Liver (tissue), 9 donors: ENCODE measurements around the gene CTXND1. TPM values are rescaled to one million over a fixed set of nuclear protein-coding genes. Genes with fewer than 3 reads are reported as not detected.

Source experiments
- DNase-seq: peaks from one replicate; pipeline ENCODE4 v3.0.0-alpha.2; 2017; ENCODE audit warnings: low spot score
- H3K27ac ChIP-seq, 2 donors: one replicate each; pipeline ENCODE4 v1.7.0; 2013; ENCODE audit warnings: inconsistent platforms in 2 of 2, low read length in 2 of 2, control low read depth in 1 of 2, low read depth in 1 of 2, mild to moderate bottlenecking in 1 of 2
- H3K27me3 ChIP-seq, 4 donors: one replicate each; pipeline versions ENCODE4 v1.6.1 to v1.7.0; 2013; ENCODE audit warnings: low read length in 3 of 4, inconsistent platforms in 1 of 4, mild to moderate bottlenecking in 1 of 4, moderate library complexity in 1 of 4; ENCODE audit not compliant: control insufficient read depth in 4 of 4, insufficient read depth in 4 of 4
- H3K36me3 ChIP-seq, 4 donors: one replicate each; pipeline versions ENCODE4 v1.6.1 to v1.7.0; 2013; ENCODE audit warnings: low read length in 3 of 4, mild to moderate bottlenecking in 3 of 4, low read depth in 1 of 4, moderate library complexity in 1 of 4; ENCODE audit not compliant: control insufficient read depth in 4 of 4, insufficient read depth in 3 of 4
- H3K4me1 ChIP-seq, 4 donors: one replicate each; pipeline versions ENCODE4 v1.6.1 to v1.7.0; 2013; ENCODE audit warnings: low read length in 3 of 4, mild to moderate bottlenecking in 3 of 4, moderate library complexity in 1 of 4; ENCODE audit not compliant: control insufficient read depth in 4 of 4, insufficient read depth in 4 of 4
- H3K4me3 ChIP-seq, 3 donors: one replicate each; pipeline versions ENCODE4 v1.6.1 to v1.7.0; 2013; ENCODE audit warnings: low read length in 3 of 3, control low read depth in 1 of 3, low read depth in 1 of 3, mild to moderate bottlenecking in 1 of 3
- H3K9ac ChIP-seq, 2 donors: one replicate each; pipeline ENCODE4 v1.7.0; 2013; ENCODE audit warnings: low read length in 2 of 2, mild to moderate bottlenecking in 2 of 2, moderate library complexity in 2 of 2, control low read depth in 1 of 2, low read depth in 1 of 2
- H3K9me3 ChIP-seq, 4 donors: one replicate each; pipeline versions ENCODE4 v1.6.1 to v1.7.0; 2013; ENCODE audit warnings: low read length in 3 of 4; ENCODE audit not compliant: control insufficient read depth in 4 of 4
- EGR1 ChIP-seq, 2 donors: IDR thresholded peaks; 2 replicates each; pipeline ENCODE4 v1.6.1; 2016 to 2018; ENCODE audit warnings: antibody characterized with exemption in 2 of 2, low read depth in 2 of 2
- FOXA1 ChIP-seq: IDR thresholded peaks from 2 replicates; pipeline ENCODE4 v1.6.1; 2016; ENCODE audit warnings: antibody characterized with exemption
- FOXA2 ChIP-seq: IDR thresholded peaks from 2 replicates; pipeline ENCODE4 v1.6.1; 2016; ENCODE audit warnings: antibody characterized with exemption
- GABPA ChIP-seq, 2 donors: IDR thresholded peaks in 1 of 2; conservative IDR thresholded peaks in 1 of 2; 2 replicates each; pipeline ENCODE4 v1.6.1; 2016; ENCODE audit warnings: antibody characterized with exemption in 2 of 2, mild to moderate bottlenecking in 1 of 2, moderate library complexity in 1 of 2
- HNF4A ChIP-seq, 2 donors: conservative IDR thresholded peaks; 2 replicates each; pipeline ENCODE4 v1.6.1; 2016; ENCODE audit warnings: antibody characterized with exemption in 2 of 2, mild to moderate bottlenecking in 2 of 2
- HNF4G ChIP-seq: IDR thresholded peaks from 2 replicates; pipeline ENCODE4 v1.6.1; 2016; ENCODE audit warnings: antibody characterized with exemption
- RAD21 ChIP-seq, 2 donors: IDR thresholded peaks; 2 replicates each; pipeline ENCODE4 v1.6.1; 2016; ENCODE audit warnings: antibody characterized with exemption in 2 of 2, mild to moderate bottlenecking in 2 of 2
- YY1 ChIP-seq: IDR thresholded peaks from 2 replicates; pipeline ENCODE4 v1.6.1; 2016; ENCODE audit warnings: antibody characterized with exemption, mild to moderate bottlenecking
- WGBS: extraction: QIAGEN DNeasy Blood & Tissue Kit; methylation state at CpG from one replicate; pipeline ENCODE4 v1.1.7; 2013; 5-methylcytosine and 5-hydroxymethylcytosine counted together
- polyA plus RNA-seq, 2 donors: library from polyadenylated mRNA; stranded (reverse) in 1 of 2; unstranded in 1 of 2; fragments of 200-250 nt in 1 of 2; fragments of >200 nt in 1 of 2; fragmentation: Nextera tagmentation in 1 of 2; extraction: Ambion mirVana in 1 of 2; gene quantifications; one replicate each; pipeline versions ENCODE4 v1.2.1 to v1.2.3, GENCODE V29; 2013 to 2015
- total RNA-seq, 2 donors: library from RNA; depleted of rRNA; stranded (reverse); fragments of >200 nt; gene quantifications; one replicate each; pipeline ENCODE4 v1.2.3, GENCODE V29; 2014
- TF ChIP-seq, protein P1 (sequence below): fragments of 150-350 bp; IDR thresholded peaks from 2 replicates; pipeline ENCODE4 v1.5.1; 2017; ENCODE audit warnings: improper control_type of control experiment, low read depth, low read length; ENCODE audit not compliant: missing input control
- TF ChIP-seq, protein P2 (sequence below): IDR thresholded peaks from 2 replicates; pipeline ENCODE4 v1.6.1; 2016; ENCODE audit warnings: antibody characterized with exemption
- TF ChIP-seq, protein P3 (sequence below): IDR thresholded peaks from 2 replicates; pipeline ENCODE4 v1.6.1; 2016; ENCODE audit warnings: antibody characterized with exemption
- TF ChIP-seq, protein P4 (sequence below): IDR thresholded peaks from 2 replicates; pipeline ENCODE4 v1.6.1; 2016; ENCODE audit warnings: antibody characterized with exemption, mild to moderate bottlenecking
- donor health status: healthy.
- donor health status: healthy.
- donor health status: healthy.
- donor health status: healthy.
- donor health status: healthy.

Gene CTXND1
- total and polyA plus RNA-seq, 4 donors = 2.9 to 4.1 (median 3.1) TPM

DNA sequence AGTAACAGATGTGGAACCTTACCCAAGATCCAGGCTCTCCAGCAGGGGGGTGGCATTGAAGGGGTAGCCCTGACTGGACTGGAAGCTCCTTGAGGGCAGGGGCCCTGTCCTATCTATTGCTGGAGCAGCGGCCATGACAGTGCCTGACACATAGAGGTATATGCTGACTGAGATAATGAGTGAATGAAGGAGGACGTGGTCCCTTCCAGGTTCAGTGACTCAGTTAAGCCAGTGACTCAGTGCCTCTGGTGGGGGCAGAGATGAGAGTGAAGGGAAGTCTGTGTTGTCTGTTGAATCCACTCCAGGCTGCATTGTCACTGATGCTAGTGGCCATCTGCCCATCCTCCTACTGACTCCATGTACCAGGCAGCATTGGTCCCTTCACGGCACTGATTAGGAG, 13.0 kb upstream of the CTXND1 start:
- Histone ChIP-seq H3K4me3 (no peak overlapping the region), H3K9ac (no peak overlapping the region), H3K4me1 (peaks cover 0 to 5% (median 3%) of the 10 kb centered on the region in 4 donors), H3K27ac (no peak overlapping the region), H3K27me3 (no peaks in the 10 kb centered on the region), H3K9me3 (no peaks in the 10 kb centered on the region), H3K36me3 (no peaks in the 10 kb centered on the region)
- 85% methylated on average over 3 of the region's 3 CpGs for WGBS
- DNase-seq = no peak
- TF ChIP-seq, protein P1, sequence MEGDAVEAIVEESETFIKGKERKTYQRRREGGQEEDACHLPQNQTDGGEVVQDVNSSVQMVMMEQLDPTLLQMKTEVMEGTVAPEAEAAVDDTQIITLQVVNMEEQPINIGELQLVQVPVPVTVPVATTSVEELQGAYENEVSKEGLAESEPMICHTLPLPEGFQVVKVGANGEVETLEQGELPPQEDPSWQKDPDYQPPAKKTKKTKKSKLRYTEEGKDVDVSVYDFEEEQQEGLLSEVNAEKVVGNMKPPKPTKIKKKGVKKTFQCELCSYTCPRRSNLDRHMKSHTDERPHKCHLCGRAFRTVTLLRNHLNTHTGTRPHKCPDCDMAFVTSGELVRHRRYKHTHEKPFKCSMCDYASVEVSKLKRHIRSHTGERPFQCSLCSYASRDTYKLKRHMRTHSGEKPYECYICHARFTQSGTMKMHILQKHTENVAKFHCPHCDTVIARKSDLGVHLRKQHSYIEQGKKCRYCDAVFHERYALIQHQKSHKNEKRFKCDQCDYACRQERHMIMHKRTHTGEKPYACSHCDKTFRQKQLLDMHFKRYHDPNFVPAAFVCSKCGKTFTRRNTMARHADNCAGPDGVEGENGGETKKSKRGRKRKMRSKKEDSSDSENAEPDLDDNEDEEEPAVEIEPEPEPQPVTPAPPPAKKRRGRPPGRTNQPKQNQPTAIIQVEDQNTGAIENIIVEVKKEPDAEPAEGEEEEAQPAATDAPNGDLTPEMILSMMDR = no peak
- TF ChIP-seq, protein P2, sequence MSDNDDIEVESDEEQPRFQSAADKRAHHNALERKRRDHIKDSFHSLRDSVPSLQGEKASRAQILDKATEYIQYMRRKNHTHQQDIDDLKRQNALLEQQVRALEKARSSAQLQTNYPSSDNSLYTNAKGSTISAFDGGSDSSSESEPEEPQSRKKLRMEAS = no peak
- no peak for TF ChIP-seq HNF4G
- TF ChIP-seq, protein P3, sequence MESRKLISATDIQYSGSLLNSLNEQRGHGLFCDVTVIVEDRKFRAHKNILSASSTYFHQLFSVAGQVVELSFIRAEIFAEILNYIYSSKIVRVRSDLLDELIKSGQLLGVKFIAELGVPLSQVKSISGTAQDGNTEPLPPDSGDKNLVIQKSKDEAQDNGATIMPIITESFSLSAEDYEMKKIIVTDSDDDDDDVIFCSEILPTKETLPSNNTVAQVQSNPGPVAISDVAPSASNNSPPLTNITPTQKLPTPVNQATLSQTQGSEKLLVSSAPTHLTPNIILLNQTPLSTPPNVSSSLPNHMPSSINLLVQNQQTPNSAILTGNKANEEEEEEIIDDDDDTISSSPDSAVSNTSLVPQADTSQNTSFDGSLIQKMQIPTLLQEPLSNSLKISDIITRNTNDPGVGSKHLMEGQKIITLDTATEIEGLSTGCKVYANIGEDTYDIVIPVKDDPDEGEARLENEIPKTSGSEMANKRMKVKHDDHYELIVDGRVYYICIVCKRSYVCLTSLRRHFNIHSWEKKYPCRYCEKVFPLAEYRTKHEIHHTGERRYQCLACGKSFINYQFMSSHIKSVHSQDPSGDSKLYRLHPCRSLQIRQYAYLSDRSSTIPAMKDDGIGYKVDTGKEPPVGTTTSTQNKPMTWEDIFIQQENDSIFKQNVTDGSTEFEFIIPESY = no peak
- no peak for TF ChIP-seq RAD21 (IDR thresholded peaks at IDR 0.05)
- TF ChIP-seq FOXA1 = no peak

DNA sequence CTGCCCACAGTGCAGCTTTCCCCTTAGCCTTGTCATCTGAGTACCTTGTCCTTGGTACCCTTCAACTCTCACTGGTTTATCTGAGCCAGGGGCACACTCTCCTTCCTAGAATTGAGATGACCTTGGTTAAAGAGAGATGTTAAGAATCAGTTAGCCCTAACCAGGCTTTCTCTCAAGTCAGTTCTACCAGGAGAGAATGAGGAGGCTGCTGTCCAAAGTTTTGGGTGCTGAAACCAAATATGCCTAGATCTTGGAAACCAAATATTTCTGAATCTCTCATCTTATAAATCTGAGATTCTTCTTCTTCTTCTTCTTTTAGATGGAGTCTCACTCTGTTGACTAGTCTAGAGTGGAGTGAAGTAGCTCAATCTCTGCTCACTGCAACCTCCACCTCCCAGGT, 12.0 kb upstream of the CTXND1 start:
- TF ChIP-seq RAD21 (IDR thresholded peaks at IDR 0.05) (no peak), FOXA2 (no peak), GABPA (IDR thresholded peaks at IDR 0.05 in 1 of 2, conservative IDR thresholded peaks at IDR 0.05 in 1 of 2) (no peak), EGR1 (IDR thresholded peaks at IDR 0.05; ENCODE audit: low read depth in 2 of 2) (no peak), HNF4A (conservative IDR thresholded peaks at IDR 0.05) (no peak), YY1 (no peak)
- TF ChIP-seq, protein P4, sequence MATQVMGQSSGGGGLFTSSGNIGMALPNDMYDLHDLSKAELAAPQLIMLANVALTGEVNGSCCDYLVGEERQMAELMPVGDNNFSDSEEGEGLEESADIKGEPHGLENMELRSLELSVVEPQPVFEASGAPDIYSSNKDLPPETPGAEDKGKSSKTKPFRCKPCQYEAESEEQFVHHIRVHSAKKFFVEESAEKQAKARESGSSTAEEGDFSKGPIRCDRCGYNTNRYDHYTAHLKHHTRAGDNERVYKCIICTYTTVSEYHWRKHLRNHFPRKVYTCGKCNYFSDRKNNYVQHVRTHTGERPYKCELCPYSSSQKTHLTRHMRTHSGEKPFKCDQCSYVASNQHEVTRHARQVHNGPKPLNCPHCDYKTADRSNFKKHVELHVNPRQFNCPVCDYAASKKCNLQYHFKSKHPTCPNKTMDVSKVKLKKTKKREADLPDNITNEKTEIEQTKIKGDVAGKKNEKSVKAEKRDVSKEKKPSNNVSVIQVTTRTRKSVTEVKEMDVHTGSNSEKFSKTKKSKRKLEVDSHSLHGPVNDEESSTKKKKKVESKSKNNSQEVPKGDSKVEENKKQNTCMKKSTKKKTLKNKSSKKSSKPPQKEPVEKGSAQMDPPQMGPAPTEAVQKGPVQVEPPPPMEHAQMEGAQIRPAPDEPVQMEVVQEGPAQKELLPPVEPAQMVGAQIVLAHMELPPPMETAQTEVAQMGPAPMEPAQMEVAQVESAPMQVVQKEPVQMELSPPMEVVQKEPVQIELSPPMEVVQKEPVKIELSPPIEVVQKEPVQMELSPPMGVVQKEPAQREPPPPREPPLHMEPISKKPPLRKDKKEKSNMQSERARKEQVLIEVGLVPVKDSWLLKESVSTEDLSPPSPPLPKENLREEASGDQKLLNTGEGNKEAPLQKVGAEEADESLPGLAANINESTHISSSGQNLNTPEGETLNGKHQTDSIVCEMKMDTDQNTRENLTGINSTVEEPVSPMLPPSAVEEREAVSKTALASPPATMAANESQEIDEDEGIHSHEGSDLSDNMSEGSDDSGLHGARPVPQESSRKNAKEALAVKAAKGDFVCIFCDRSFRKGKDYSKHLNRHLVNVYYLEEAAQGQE = peak; percentile 99
- TF ChIP-seq, protein P1 = no peak
- TF ChIP-seq, protein P2 = no peak
- Histone ChIP-seq H3K4me3 (no peak overlapping the region), H3K9ac (no peak overlapping the region), H3K27ac (no peak overlapping the region), H3K9me3 (no peaks in the 10 kb centered on the region), H3K36me3 (no peaks in the 10 kb centered on the region), H3K27me3 (no peaks in the 10 kb centered on the region), H3K4me1 (peaks cover 7 to 13% (median 9%) of the 10 kb centered on the region in 4 donors)
- no peak for DNase-seq
